Measurements from ENCODE around the gene PSMD5.
"Not testable (repeated sequence)": the region's sequence is repeated elsewhere in the genome, so short reads cannot be mapped to it uniquely, and the experiment has no call there.

PSMD5 gene

DNA sequence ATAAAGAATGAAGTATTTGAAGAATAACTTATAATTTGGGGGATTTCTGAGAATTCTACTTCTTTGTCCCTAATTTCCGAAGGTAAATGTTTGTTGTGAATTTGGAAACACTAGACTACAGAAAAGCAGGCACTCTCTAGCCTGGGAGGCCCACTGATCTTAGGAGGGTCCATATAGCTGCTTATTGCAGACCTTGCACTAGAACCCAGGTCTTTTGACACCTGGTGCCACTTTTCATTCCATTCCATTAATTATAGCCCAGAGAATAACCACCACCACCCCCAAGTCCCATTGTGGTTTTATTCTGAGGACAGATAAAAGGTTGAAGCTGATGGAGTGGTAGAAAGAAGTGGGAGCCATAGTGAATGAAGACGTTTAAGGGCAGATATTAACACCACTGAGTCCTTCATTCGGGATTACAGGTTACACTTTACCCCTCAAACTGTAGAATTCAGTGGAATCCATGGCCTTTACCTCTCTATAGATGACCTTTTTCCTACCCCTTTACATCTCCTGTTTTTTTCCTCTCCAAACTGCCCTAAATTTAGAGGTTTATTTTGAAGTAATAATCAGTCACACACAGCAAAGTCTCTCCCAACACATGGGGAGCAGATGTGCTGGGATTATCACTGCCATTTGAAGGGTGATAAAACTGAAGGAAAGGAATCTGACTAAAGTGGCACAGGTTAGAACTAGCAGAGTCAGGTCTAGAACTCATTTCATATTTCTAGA lies 12.0 kb upstream of the PSMD5 start:
- DNase-seq: no peak

DNA sequence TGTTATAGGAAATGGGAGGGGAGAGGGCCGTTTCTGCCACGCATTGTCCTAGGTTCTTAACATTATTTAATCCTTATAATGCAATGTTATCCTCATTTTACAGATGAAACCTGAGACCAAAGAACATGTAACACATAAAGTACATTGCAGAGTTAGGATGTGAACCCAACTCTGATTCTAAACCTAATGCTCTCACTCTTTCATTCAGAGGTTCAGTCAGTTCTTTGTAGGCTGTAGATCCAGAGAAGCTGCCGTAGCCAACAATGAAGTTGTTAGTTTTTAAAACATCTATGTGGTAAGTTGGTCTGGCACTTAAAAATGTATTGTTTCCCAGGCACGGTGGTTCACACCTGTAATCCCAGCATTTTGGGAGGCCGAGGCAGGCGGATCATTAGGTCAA lies 10.5 kb upstream of the PSMD5 start:
- DNase-seq: no peak

DNA sequence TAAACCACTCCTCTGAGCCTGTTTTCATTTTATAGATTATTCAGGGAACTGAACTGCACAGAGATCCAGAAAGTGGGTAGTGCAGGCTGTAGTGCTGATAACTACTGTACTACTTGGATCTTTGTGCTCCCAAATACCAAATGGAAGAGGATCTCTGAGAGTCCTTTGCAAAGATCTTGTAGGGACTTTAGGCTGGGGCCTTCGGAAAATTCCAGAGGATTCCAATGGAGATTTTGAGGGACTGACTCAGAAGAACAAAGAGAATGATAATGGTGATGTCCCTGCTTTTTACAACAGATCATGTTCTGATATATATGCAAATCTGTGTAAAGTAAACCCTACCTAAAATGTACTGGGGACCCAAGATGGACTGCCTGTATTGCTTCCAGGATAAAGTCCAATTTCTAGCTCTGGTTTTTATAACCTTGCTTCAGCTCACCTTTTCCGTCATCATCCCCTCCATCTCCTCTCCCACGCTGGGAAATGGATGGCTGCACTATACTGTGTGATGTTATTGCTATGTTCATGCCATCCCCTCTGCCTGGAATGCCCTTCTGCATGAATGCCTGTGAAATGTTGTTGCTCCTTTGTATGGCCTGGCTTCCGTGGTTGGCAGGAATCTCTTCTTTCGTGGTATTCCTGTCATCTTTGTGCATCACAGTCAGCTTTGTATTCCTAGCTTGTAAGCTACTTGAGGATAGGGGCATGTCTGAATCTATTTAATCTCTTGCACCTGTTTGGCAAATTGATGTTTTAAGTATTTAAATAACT lies 9.7 kb upstream of the PSMD5 start:
- DNase-seq: no peak

DNA sequence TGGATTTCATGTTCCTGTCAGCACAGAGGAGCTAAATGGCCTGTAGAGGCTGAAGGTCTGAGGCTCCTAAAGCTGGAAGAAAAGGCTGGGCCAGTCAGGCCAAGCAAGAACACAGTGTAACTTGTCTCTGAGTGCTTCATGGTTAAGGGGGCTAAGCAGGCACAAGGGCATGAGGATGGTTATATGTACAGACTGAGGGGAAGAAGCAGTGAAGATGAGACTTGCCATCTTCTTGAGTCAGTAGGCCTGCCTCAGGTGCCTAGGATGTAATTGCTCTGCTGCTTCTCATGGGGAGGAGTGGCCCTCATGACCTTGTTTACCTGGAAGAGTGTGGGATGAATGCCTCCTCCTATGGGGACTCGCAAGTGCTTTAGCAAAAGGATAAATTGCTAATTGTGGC lies 8.7 kb upstream of the PSMD5 start:
- no peak for DNase-seq

DNA sequence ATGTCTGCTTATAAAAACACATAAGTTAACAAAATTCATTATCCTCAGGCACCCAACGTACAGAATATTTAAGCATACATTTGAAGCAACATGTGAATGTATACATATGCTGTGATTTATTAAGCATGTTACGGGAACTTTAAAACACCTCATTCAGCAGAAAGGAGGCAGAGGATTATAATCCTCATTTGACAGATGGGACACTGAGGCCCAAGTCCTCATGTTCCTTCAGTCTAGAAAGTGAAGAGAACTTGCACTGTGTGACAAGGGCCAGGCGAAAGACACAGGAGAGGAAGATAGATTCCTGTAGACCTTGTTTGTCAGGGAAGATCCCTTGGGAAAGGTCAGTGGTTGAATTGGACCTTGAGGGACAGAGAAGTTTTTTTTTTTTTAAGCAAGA lies 7.6 kb upstream of the PSMD5 start:
- DNase-seq: no peak

DNA sequence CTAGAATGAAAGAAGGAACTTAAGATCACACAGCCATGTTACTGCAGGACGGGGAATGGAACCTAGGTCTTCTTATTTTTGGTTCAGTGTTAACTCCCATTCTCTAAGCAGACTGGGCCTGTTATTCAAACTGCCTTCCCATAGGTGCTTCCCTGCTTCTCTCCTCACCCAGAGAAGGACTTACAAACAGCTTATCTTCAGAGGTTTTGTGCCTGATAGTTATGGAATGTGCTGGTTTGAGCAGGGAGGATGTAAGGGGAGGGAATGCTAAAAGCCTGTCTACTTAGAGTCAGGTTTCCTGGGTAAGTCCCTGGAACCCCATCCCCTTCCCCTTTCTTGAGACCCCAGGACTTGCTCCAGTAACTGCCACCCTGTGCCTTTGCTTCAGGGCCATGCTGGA lies 4.2 kb upstream of the PSMD5 start:
- no peak for DNase-seq

DNA sequence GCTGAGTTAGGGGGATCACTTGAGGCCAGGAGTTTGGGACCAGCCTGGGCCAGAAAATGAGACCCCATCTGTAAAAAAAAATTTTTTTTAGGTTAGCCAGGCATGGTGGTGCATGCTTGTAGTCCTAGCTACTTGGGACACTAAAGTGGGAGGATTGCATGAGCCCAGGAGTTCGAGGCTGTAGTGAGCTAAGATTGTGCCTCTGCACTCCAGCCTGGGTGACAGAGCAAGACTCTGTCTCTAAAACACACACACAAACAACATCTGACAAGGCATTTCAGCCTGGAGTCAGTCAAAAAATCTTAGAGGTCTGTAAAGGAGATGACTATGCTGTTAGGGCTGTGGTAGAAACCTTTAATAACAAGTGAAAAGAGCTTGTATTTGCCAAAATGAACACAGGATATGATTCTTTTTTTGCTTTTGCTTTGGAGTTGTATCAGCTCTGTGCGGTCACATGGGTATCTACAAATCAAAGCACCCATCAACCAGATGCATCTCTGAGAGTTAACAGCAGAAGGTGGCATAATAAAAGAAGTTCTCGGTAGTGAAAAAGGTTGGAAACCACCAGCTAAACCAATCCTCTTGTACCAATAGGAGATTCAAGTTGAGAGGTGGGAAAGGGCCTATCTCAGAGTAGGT lies 3.6 kb upstream of the PSMD5 start:
- DNase-seq: no peak

DNA sequence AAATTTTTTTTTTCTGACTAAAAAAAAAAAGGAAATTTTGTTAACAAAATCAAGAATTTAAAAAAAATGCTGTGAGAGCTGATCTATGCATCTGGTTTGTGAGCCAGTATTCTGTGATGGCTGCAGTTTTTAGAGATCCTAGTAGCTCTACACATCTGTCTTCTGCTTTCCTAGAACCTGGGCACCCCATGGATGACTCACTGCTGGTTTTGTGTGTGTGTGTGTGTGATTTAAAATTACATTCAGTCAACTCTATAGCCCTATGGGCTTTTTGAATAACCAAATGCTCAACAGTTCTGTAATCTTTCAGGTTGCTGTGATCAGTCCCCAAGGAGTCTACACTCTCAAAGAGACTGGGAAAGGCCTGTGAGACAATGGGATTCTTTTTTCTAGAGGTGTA lies 2.5 kb upstream of the PSMD5 start:
- DNase-seq: no peak

DNA sequence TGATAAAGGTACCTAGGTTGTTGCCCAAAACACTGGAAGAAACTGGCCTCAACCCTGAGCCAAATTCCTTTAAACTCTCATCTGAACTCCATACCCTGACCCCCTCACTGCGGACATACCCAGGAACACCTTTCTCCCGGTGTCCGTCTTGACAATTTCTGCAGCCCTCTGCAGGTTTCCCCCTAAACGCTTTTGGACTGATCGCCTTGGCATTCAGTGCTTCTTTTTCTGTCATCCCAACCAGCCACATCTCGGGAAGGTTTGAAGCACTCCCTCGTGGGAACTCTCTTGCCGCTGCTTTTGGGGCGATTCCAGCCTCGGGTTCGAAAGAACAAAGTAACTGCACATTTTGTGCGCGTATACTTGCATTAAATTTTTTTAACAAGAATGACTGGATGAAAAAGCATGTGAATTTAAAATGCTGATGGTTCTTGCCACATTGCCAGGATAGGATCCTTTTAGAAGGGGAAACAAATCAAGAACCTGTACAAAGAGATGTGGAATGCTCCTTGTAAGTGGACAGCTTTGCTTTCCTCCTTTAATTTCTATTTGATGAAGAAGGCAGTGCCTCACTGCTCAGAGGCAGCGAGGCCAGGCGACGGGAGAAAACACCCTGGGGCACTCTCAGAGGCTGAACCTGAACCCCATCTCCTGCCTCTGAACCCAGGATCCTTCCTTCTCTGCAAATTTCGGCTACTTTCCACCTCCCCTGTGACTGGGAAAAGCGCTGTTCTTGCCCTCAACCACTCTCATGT lies 615 bp downstream of the PSMD5 start:
- no peak for DNase-seq

DNA sequence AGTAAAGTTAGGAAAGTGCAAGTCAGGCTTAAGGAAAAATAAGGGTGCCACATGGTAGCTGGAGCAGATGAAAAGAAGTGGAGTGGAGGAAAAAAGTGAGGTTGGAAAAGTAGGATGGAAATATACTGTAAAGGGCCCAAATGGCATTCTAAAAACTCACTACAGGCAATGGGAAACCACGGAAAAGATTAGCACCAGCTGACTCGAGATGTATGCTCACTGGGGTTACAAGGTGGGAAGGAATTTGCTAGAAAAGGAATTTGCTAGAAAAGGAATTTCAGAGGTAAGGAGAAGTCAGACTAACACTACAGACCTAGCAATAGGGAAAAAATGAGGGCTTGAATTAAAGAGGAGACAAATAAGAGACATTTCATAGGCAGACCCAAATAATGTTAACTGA lies 3.6 kb downstream of the PSMD5 start:
- DNase-seq: no peak

DNA sequence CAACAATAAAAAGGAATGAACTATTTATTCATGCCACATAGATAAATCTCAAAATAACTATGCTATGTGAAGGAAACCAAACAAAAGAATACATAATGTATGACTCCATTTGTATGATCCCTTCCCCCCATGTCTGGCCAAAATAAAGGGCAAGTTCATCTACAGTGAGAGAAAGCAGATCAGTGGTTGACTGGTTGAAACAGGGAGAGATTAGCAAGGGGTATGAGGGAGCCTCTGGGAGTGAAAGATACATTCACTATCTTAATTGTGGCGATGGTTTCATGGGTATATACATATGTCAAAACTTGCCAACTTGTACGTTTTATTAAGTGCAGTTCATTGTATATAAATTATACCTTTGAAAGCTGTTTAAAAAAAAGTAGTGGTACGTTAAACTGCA lies 4.8 kb downstream of the PSMD5 start:
- DNase-seq: no peak

DNA sequence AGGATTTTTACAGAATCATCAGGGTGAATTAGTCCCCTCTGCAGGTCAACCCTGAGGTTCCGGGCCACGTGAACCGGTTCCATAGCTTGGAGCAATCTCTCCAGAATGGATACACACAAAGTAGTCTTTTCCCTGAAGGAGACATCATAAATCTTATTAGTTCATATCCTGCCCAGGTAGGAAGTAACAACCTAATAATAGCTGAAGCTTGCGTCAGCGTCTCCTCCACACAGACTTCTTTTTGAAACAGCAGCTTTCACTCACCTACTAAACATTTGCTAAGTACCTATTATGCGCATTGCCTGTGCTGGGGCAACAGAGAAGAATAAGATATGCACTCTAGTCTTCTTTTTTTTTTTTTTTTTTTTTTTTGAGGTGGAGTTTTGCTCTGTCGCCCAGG lies 9.4 kb downstream of the PSMD5 start:
- DNase-seq: no peak

DNA sequence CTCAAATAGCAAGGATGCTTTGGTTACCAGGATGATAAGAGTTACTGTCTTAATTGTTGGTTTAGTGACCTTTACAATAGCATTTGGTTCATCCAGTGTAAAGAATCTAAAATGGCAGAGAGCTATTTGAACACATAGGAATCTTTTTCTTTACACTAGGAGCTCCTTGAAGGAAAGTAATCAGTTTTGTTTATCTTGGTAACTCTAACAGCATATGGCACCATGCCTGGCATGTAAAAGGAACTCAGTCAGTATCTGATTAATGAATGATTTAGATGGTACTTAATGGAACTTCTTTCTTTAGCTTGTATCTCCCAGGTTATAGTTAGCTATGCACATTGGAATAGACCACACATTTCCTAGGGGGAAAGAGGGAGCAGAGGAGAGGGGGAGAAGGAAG lies 9.9 kb downstream of the PSMD5 start:
- DNase-seq: no peak

DNA sequence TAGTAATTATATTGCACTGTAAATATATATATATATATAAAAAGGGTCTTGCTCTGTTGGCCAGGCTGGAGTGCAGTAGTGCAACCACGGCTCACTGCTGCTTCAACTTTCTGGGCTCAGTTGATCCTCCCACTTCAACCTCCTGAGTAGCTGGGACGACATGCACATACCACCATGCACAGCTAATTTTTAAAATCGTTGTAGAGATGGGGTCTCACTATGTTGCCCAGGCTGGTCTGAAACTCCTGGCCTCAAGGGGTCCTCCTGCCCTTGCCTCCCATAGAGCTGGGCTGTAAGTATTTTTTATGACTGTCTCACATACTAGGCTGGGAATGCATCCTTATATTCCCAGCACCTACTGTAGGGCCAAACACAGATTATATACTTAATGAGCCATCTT lies 11.9 kb downstream of the PSMD5 start:
- DNase-seq: no peak

DNA sequence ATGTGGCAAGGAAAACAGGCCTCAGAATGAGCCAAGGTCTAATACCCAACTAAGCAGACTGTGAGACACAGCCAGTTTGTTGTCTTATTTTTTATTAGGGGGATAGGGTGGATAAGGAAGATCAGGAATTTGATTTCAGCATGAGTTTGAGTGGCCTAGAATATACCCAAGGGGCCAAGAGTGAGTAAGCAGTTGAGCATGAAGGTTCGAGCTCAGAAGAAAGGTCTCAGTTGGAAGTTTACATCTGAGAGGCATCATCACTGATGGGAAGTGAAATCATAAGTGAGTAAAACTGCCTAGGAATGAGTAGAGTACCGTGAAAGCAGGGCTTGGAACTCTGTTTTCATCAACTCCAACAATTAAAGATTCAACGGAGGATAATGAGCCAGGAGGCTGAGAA lies 12.6 kb downstream of the PSMD5 start:
- DNase-seq: no peak

DNA sequence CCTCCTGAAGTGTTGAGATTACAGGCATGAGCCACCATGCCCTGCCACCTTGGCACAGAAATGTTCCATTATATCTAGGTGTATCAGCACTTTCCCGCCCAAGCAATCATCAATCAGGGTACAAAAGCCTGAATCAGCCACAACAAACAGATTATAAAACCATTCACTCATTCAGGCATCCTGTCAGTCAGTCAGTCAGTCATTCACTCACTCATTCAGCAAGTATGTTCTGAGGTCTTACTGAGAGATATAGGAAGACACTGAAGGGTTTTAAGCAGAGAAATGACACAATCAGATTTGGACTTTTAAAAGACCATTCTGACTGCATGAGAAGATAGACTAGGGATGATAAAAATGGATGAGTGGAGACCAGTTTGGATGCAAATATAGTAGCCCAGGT lies 13.1 kb downstream of the PSMD5 start:
- no peak for DNase-seq

DNA sequence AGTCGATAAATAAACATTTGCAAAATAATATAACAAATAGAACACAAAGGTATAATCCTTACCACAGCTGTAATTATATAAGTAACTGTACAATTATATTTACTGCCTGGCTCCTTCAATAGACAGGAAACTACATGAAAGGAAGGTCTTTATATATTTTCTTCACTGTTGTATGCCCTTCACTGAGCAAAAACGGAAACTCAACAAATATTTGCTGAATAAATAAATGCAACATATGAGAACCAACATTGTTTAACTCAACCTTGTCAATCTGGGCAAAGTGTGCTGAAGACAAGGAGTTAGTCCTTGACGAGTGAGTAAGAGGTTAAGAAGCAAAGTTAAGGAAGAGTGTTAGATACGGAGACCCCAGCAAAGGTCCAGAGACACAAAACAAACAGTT lies 22.6 kb downstream of the PSMD5 start:
- no peak for DNase-seq

DNA sequence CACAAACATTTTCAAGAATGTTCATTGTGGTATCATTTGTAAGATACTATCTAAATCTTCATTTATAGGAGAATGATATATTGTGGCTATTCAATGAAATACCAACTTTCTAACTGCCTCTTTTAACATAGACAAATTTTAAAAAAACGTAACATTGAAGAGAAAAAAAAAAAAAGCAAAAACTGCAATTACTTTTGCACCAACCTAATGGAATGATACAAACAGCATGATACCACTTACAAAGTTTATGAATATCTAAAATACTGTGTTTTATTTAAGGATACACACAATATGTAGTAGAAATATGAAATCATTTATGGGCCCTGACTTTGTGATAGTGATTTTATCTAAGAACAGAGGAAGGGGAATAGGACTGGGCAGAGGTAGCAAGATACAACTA lies 24.1 kb downstream of the PSMD5 start:
- no peak for DNase-seq

DNA sequence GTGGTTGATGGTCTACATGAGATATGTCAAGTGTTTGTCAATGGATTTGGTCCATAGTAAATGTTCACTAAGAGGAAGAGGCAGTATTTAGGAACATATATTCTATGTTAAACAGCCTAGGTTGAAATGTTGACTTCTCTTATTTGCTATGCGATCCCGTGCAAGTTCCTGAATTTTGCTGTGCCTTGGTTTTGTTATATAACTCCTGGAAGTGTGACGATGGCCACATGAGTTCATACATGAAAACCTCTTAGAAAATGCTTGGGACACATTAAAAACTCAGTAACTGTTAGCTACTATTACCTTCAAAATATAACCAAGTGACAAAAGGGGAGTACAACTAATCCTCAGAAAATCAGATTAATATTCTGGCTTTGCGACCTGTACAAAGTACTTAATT lies 27.6 kb downstream of the PSMD5 start:
- no peak for DNase-seq

DNA sequence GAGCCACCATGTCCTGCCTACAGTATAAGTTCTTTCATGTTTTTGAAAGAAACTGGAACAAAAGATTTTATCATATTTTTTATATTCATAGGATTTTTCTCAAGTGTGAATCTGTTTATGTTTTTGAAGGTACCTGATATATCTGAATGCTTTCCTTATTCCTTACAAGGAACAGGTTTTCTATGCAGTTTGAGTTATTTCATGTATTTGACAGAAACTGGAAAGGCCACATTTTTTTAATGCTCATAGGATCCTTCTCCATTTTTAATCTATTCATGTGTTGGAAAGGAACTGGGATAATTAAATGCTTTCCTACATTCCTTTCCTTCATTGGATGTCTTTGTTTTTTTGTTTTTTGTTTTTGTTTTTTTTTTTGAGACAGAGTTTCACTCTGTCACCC lies 33.8 kb downstream of the PSMD5 start:
- no peak for DNase-seq

DNA sequence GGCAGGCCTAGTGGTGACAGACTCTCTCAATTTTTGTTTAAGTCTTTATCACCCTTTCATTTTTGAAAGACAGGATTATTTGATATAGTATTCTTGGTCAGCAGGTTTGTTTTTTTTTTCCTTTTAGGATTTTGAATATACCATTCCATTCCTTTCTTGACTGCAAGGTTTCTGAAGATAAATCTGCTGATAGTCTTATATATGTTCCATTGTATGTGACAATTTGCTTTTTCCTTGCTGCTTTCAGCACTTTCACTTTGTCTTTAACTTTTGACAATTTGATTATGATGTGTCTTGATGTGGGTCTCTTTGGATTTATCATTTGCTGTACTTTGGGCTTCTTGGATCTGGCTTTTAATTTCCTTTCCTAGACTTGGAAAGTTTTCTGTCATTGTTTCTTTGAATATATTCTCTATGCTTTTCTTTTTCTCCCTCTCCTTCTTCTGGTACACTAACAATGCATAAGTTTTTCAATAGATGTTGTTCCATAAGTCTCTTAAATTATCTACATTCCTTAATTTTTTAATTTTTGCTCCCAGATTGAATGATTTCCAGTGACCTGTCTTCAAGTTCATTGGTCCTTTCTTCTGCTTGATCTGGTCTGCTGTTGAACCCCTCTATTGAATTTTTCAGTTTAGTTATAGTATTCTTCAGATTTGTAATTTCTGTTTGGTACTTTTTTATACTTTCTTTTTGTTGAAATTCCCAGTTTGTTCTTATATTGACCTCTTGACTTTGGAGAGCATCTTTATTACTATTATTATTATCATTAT lies 34.9 kb downstream of the PSMD5 start:
- no peak for DNase-seq

DNA sequence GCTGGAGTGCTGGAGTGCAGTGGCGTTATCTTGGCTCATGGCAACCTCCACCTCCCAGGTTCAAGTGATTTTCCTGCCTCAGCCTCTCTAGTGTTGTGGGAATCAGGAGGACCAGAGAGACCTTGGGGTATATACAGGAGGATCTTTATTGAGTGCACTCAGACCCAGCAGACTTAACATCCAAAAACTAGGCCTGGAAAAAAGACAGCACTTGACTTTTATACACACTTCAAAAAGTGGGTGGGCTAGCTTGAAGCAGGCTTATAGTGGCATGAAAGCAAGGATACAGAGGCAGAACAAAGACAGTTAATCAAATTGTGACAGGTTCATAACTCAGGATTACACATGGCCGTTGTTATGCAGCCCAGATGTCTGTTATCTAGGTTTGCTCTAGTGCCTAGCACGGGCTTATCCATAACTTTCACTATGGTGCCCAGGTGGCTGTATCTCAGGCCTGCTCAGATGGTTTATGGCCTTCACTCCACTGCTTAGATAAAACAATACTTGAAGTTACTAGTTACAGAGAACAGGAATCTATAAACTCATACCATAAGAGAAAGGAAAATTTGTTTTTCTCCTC lies 37.8 kb downstream of the PSMD5 start:
- DNase-seq: not testable (repeated sequence)

Measured in NCI-H1105 (cell line).